Measurements from ENCODE around the gene LRFN2. TPM values are rescaled to one million over a fixed set of nuclear protein-coding genes. Genes with fewer than 3 reads are reported as not detected.

Gene LRFN2
- total and polyA plus RNA-seq, 2 experiments from 2014 or later = 0.29 to 2.5 TPM

GRCh38 chr6:40353197-40353966 lies 233.8 kb downstream of the LRFN2 start:
- no peak for ATAC-seq
- no peak overlapping the region for H2AFZ ChIP-seq
- H3K4me3 Mint-ChIP-seq = no peak overlapping the region

GRCh38 chr6:40352527-40353170 lies 234.5 kb downstream of the LRFN2 start:
- no peak overlapping the region for H3K4me3 Mint-ChIP-seq
- Histone ChIP-seq H3K27ac (ENCODE audit: low read depth) (no peak overlapping the region), H3K79me2 (replicated peaks; ENCODE audit: insufficient read depth) (no peaks in the 10 kb centered on the region), H2AFZ (no peak overlapping the region), H3K9me2 (ENCODE audit: insufficient read depth) (peaks cover 15% of the 10 kb centered on the region; the same call in 1 of the 2 replicates), H4K20me1 (replicated peaks; ENCODE audit: insufficient read depth) (no peaks in the 10 kb centered on the region), H3K4me3 (no peak overlapping the region), H3K27me3 (ENCODE audit: insufficient read depth) (no peaks in the 10 kb centered on the region), H3K4me1 (ENCODE audit: insufficient read depth) (peaks cover 21% of the 10 kb centered on the region), H3K36me3 (ENCODE audit: insufficient read depth) (no peaks in the 10 kb centered on the region), H3K4me2 (no peak overlapping the region), H3F3A (replicated peaks; ENCODE audit: low read depth) (no peaks in the 10 kb centered on the region)
- H3K27ac Mint-ChIP-seq = no peak overlapping the region
- ATAC-seq (no peak), DNase-seq (ENCODE audit: low spot score) (no peak)
- H3K4me1 Mint-ChIP-seq = no peaks in the 10 kb centered on the region; the same call in 1 of the 3 replicates
- H3K36me3 Mint-ChIP-seq (ENCODE audit: low read depth) = no peaks in the 10 kb centered on the region
- no peaks in the 10 kb centered on the region for H3K9me3 Mint-ChIP-seq
- H3K27me3 Mint-ChIP-seq (ENCODE audit: insufficient read depth, low read depth, poor library complexity) = no peaks in the 10 kb centered on the region
- TF ChIP-seq ZNF331 (CRISPR knock-in tag; IDR thresholded peaks at IDR 0.05; ENCODE audit: low read depth) = no peak
- no peak for TF ChIP-seq JUNB (IDR thresholded peaks at IDR 0.05; ENCODE audit: unreplicated experiment)
- no peak for TF ChIP-seq EZH2 (IDR thresholded peaks at IDR 0.05; ENCODE audit: low read depth, unreplicated experiment)
- no peak for TF ChIP-seq ETS1 (IDR thresholded peaks at IDR 0.05)
- no peak for TF ChIP-seq REST (IDR thresholded peaks at IDR 0.05; ENCODE audit: unreplicated experiment)
- no peak for TF ChIP-seq CREB1 (CRISPR knock-in tag; IDR thresholded peaks at IDR 0.05; ENCODE audit: low read depth)
- no peak for TF ChIP-seq CTCF (conservative IDR thresholded peaks at IDR 0.05; ENCODE audit: low read depth in 2 of 2)

More at GRCh38 chr6:40353197-40353966, 233.8 kb downstream of the LRFN2 start:
- Histone ChIP-seq H3K36me3 (ENCODE audit: insufficient read depth) (no peaks in the 10 kb centered on the region), H3K9me2 (ENCODE audit: insufficient read depth) (peaks cover 15% of the 10 kb centered on the region; the same call in 1 of the 2 replicates), H3K27me3 (ENCODE audit: insufficient read depth) (no peaks in the 10 kb centered on the region), H3K27ac (ENCODE audit: low read depth) (no peak overlapping the region), H3K4me2 (no peak overlapping the region), H3K79me2 (replicated peaks; ENCODE audit: insufficient read depth) (no peaks in the 10 kb centered on the region), H3F3A (replicated peaks; ENCODE audit: low read depth) (no peaks in the 10 kb centered on the region), H3K4me3 (no peak overlapping the region), H3K4me1 (ENCODE audit: insufficient read depth) (peaks cover 14% of the 10 kb centered on the region), H4K20me1 (replicated peaks; ENCODE audit: insufficient read depth) (no peaks in the 10 kb centered on the region)
- TF ChIP-seq ETS1 (IDR thresholded peaks at IDR 0.05) = no peak
- H3K4me1 Mint-ChIP-seq = no peaks in the 10 kb centered on the region; the same call in 1 of the 3 replicates
- DNase-seq (ENCODE audit: low spot score) = no peak
- H3K27ac Mint-ChIP-seq = no peak overlapping the region
- no peaks in the 10 kb centered on the region for H3K36me3 Mint-ChIP-seq (ENCODE audit: low read depth)
- no peaks in the 10 kb centered on the region for H3K27me3 Mint-ChIP-seq (ENCODE audit: insufficient read depth, low read depth, poor library complexity)
- H3K9me3 Mint-ChIP-seq = no peaks in the 10 kb centered on the region

Data from GM23338 (cell line).